GM12874 (cell line): ENCODE data around the gene ANKRD13B.

Source experiments
- TF ChIP-seq, protein P1 (sequence below): IDR thresholded peaks from 2 replicates; pipeline ENCODE4 v1.5.1; 2011; ENCODE audit warnings: low read depth, mild to moderate bottlenecking, control low read depth, low read length, moderate library complexity; ENCODE audit not compliant: insufficient read depth

Gene ANKRD13B

GRCh38 chr17:29571883-29572681 is 20.9 kb upstream of the ANKRD13B start:
- TF ChIP-seq, protein P1, sequence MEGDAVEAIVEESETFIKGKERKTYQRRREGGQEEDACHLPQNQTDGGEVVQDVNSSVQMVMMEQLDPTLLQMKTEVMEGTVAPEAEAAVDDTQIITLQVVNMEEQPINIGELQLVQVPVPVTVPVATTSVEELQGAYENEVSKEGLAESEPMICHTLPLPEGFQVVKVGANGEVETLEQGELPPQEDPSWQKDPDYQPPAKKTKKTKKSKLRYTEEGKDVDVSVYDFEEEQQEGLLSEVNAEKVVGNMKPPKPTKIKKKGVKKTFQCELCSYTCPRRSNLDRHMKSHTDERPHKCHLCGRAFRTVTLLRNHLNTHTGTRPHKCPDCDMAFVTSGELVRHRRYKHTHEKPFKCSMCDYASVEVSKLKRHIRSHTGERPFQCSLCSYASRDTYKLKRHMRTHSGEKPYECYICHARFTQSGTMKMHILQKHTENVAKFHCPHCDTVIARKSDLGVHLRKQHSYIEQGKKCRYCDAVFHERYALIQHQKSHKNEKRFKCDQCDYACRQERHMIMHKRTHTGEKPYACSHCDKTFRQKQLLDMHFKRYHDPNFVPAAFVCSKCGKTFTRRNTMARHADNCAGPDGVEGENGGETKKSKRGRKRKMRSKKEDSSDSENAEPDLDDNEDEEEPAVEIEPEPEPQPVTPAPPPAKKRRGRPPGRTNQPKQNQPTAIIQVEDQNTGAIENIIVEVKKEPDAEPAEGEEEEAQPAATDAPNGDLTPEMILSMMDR, result no peak

DNA sequence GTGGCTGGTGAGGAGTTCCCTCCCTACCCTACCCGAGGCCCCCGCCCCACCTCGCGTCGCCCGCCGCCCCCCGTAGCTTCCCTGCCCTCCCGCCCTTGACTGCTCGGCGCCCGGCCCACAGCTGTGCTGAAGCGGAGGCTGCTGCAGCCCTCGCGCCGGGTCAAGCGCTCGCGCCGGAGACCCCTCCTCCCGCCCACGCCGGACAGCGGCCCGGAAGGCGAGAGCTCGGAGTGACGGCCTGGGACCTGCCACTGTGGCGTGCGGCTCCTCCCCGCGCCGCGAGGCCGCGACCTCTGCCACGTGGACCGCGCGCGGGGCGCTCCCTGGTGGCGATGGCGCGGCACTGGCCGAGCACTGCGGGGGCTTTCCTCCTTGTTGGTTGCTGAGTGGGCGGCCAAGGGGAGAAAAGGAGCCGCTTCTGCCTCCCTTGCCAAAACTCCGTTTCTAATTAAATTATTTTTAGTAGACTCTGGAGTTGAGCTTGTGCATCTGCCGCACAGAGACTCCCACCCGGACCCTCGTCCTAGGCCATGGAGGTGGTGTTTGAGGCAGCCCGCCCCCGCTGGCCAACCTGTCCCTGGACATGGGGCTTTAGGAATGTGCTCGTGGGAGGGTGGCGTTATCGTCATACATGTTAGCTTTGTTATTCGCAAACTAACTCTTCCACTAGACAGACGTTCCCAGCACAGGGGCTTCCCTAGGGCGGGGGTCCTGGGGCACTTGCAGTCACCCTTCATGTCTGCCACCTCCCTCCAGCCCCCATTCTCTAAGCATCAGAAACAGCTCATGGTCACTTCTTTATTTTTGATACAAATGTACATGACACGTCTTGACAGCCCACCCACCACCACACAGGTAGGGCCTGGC is 20.0 kb upstream of the ANKRD13B start:
- TF ChIP-seq, protein P1, result peak; percentile 58

- TF ChIP-seq, protein P1, result no peak
These were observed 19.4 kb upstream of the ANKRD13B start for GRCh38 chr17:29573558-29573869.

DNA sequence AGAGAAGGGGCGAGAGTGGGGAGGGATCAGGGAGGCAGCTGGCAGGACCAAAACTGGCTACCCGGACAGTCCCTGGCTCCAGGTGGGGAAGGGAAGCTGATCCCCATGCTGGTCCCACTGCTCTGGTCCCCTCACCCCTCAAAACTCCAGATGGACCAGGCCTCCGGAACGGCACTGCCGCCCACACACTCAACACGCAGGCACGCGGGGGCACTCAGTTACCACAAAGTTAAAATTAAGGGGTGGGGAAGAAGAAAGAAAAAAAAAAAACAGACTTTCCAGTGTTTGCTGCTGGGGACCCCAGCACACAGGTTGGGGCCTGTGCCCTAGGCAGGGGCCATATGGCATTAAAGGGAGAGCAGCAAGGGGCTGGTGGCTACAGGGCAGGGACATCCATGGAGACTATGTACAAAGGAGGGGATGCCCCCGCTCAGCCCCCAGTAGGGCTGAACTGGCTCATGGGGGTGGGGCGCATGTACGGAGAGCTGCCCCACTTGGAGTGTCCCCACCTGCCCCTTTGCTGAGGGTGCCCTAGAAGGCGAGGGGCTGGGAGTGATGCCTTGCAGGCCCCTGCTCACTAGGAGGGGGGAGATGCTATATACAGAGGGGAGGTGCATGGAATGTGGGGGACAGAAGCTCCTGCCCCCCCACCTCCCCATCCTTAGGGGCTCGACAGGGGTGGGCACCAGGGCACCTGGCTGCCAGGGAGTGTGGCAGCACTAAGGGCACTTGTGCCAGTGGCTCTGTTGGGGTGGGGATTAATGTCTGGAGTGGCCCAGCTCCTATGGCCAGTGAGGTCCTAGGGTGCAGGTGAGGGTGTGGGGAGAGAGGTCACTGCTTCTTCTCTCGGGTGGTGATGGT is 18.8 kb upstream of the ANKRD13B start:
- TF ChIP-seq, protein P1, result no peak

DNA sequence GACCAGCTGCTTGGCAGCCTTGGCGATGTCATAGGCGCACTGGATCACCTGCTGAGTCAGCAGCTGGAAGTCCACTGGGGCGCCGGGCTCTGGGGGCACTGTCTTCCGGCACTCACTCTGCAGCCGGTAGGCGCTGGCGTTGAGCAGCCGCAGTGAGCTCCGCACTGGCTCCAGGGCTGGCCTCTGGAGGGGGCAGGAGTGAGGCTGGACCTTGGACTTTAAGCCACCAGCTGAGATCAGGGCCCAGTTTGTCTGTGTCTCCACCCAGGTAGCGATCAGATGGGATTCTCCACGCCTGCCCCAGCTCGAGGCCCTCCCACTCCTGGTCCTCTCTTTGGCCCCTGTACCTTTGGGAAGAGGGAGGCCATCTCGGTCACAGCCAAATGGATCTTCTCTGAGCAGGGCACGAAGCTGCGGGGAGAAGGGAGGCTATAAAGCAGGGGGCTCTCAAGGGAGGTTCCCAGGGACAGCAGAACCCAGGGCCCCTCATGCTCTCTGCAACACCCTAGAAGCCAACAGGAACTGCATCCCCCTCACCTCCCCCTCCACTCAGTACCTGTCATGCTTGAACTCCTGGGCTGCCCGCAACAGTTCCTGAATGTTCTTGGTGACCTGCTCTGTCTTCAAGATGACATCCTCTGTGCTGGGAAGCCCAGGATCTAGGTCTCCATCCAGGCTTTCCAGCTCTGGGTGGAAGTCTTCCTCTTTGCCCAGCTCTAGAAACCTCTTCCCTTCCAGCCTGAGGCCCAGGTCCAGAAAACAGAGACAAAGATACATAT is 18.0 kb upstream of the ANKRD13B start:
- TF ChIP-seq, protein P1, result no peak

- TF ChIP-seq, protein P1, result no peak
These were observed 17.3 kb upstream of the ANKRD13B start for GRCh38 chr17:29575511-29576213.
